WI38 (cell line): ENCODE results near the gene IFT81.
"Not testable (repeated sequence)": the region's sequence is repeated elsewhere in the genome, so short reads cannot be mapped to it uniquely, and the experiment has no call there.

Source experiments
- H3K4me3 ChIP-seq: 2 replicates; pipeline ENCODE4 v1.5.1; 2011; ENCODE audit warnings: low read depth, mild to moderate bottlenecking, control low read depth, low read length
- TF ChIP-seq, protein P1 (sequence below): IDR thresholded peaks from 2 replicates; pipeline ENCODE4 v1.5.1; 2012; ENCODE audit warnings: low read depth, mild to moderate bottlenecking, control low read depth, low read length

IFT81 gene, protein sequence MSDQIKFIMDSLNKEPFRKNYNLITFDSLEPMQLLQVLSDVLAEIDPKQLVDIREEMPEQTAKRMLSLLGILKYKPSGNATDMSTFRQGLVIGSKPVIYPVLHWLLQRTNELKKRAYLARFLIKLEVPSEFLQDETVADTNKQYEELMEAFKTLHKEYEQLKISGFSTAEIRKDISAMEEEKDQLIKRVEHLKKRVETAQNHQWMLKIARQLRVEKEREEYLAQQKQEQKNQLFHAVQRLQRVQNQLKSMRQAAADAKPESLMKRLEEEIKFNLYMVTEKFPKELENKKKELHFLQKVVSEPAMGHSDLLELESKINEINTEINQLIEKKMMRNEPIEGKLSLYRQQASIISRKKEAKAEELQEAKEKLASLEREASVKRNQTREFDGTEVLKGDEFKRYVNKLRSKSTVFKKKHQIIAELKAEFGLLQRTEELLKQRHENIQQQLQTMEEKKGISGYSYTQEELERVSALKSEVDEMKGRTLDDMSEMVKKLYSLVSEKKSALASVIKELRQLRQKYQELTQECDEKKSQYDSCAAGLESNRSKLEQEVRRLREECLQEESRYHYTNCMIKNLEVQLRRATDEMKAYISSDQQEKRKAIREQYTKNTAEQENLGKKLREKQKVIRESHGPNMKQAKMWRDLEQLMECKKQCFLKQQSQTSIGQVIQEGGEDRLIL

DNA sequence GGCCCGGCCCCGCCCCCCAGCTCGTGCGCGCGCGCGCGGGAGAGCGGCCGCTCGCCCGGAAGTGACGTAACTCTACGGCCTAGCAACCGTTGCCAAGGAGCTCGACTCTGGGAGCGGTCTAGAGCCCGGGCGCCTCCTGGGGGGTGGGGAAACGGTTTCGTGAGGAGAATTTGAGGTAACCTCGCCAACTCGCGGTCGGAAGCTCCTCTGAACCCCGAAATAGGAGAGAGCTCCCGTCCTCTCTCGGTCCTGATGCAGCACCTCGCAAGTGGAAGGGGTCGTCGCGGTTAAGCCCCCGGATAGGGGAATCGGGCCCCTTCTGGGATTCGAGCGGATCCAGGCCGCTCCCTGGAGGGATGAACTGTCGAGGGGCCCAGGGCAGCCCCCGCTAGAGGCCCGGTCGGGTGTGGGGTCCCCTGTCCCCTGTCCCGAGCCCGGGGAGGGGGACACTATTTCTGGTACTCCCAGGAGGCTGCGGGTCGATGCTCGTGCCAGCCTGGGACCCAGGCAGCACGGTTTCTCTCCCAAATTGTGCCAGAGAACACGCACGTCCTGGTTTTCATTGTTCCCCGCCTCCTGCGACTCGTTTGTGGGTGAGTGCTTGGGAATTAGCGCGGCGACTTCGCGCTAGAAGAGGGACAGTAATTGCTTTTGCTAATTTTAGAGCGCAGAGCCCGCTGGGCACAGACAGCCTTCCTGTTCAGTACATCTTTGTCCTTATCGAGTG, at the start of gene IFT81:
TSS of gene IFT81 (plus strand) at position 89 of the 727 bp plus-strand sequence. CDS start 3,024 bp downstream, outside the sequence.
- TF ChIP-seq, protein P1, sequence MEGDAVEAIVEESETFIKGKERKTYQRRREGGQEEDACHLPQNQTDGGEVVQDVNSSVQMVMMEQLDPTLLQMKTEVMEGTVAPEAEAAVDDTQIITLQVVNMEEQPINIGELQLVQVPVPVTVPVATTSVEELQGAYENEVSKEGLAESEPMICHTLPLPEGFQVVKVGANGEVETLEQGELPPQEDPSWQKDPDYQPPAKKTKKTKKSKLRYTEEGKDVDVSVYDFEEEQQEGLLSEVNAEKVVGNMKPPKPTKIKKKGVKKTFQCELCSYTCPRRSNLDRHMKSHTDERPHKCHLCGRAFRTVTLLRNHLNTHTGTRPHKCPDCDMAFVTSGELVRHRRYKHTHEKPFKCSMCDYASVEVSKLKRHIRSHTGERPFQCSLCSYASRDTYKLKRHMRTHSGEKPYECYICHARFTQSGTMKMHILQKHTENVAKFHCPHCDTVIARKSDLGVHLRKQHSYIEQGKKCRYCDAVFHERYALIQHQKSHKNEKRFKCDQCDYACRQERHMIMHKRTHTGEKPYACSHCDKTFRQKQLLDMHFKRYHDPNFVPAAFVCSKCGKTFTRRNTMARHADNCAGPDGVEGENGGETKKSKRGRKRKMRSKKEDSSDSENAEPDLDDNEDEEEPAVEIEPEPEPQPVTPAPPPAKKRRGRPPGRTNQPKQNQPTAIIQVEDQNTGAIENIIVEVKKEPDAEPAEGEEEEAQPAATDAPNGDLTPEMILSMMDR, result no peak

DNA sequence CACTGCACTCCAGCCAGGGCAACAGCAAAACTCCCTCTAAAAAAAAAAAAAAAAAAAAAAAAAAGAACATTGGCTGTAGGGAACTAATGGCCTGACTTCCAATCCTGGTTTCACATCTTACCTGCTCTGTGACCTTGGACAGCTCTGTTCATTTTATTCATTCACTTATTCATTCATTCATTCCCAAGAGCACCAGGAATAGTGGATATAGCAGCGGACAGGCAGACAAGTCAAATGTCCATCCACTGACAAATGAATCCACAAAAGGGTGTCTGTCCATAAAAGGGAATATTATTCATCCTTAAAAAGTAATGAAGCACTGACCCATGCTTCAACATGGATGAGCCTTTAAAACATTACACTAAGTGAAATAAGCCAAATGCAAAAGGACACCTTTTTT, 48.3 kb upstream of the IFT81 start:
- TF ChIP-seq, protein P1, result no peak
- no peak overlapping the region for H3K4me3 ChIP-seq

More for the DNA sequence above, at the start of gene IFT81:
- peak within 1 kb of the TSS; percentile 96 for H3K4me3 ChIP-seq

DNA sequence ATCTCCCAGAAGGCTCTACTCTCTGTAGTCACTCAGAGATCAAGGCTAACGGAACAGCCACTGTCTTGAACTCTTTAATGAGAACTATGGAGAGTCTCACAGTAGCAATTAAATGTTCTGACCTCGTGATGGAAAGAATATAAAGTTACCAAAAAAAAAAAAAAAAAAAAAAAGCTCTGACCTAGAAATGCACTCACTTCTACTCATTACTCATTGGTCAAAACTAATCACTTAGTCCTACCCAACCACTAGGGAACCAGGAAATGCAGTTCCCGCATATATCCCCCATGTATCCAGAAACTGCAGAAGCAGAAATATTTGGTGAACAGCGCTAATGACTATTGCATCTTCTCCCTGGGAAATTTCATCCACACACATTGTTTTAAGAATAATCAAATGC, 46.4 kb upstream of the IFT81 start:
- TF ChIP-seq, protein P1, result no peak

DNA sequence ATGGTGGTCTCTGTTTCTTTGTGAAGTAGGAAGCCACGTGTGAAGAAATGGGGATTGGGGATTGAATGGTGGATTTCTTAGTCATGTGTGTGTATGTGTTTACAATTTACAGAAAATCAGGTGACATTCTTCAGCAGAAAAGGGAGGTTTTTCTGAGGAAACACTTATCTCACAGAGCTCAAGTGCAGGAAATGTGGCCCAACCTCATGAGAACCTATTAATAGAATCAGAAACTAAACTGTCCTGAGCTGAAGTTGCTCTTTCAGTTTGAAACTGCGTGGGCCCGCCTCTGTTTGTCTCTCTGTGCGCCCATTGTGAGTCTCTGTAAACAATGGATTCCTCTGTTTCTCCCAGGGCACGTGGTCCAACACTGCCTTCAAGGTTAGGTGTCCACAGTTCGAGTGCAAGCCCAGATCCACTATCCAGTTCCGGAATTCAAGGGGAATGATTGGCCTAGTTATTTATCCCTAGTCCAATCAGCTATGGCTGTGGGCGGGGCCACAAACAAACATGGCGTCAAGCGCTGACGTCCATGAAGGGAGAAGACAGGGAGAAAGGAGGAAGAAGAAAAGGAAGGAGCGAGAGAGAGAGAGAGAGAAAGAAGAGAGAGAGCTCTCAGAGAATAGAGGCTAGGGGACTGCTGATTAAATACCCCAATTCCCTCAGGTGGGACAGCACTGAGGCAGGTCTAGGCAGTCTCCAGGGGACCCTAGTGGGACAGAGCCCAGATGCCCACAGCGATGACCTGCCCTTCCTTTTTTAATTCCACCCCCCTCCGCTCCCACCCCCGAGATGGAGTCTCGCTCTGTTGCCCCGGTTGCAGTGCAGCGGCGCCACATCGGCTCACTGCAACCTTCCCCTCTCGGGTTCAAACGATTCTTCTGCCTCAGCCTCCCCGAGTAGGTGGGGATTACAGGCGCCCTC, 44.4 kb upstream of the IFT81 start:
- H3K4me3 ChIP-seq, result no peak overlapping the region
- TF ChIP-seq, protein P1, result no peak

More for the DNA sequence above, 46.4 kb upstream of the IFT81 start:
- H3K4me3 ChIP-seq, result no peak overlapping the region

DNA sequence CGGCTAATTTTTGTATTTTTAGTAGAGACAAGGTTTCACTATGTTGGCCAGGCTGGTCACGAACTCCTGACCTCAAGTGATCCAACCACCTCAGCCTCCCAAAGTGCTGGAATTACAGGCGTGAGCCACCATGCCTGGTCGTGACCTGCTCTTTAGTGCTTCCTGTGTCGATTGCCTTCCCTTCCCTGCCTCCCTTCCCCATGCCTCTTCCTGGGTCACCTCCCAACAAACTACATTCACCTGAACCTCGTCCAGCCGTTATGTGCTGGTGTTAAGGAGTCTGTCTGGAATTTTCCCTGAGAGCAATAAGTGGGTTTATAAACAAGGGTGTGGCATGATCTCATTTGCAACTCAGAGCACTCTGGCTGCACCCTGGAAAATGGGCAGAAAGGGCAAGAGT, 43.7 kb upstream of the IFT81 start:
- H3K4me3 ChIP-seq, result no peak overlapping the region
- TF ChIP-seq, protein P1, result no peak

DNA sequence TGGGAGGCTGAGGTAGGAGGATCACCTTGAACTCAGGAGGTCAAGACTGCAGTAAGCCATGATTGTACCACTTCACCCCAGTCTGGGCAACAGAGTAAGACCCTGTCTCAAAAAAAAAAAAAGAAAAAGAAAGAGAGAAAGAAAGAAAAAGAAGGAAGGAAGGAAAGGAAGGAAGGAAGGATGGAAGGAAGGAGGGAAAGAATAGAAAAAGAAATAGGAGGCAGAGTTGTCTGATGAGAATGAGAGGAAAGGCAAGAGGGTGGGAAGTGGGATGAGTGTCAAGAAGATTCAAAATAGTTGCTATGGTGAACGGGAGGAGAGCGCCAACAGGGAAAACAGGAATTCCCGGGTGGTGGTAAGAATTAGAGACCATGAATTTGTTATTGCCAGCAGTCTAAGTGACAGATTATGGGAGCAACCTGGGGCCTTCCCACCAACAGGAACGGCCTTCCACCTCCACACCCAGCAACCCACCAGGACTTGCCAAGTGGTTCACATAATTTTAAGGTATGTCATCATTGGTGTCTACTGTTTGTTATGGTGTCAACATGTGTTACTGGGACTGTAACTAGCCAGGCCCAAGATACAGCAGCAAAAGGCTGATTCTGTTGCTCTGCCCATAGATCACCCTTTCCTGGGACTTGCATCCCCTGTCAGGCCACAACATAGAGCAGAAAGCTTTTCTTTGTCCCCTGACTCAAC, 39.7 kb upstream of the IFT81 start:
- TF ChIP-seq, protein P1, result no peak
- no peak overlapping the region for H3K4me3 ChIP-seq

DNA sequence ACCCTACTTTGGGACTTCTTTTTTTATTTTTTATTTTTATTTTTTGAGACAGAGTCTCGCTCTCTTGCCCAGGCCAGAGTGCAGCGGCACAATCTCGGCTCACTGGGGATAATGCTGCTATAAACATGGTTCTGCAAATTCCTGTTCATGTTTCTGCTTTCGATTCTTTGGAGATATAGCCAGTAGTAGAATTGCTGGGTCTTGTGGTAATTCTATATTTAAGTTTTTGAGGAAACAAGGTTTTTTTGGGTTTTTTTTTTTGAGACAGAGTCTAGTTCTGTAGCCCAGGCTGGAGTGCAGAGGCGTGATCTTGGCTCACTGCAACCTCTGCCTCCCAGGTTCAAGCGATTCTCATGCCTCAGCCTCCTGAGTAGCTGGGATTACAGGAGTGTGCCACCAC, 35.9 kb upstream of the IFT81 start:
- not testable (repeated sequence) for H3K4me3 ChIP-seq
